ENCODE measurements around the gene SLC6A19. TPM values are rescaled to one million over a fixed set of nuclear protein-coding genes. Genes with fewer than 3 reads are reported as not detected.

The SLC6A19 gene
- total RNA-seq, 1 experiment from 2014 or later: 0.04 TPM

DNA sequence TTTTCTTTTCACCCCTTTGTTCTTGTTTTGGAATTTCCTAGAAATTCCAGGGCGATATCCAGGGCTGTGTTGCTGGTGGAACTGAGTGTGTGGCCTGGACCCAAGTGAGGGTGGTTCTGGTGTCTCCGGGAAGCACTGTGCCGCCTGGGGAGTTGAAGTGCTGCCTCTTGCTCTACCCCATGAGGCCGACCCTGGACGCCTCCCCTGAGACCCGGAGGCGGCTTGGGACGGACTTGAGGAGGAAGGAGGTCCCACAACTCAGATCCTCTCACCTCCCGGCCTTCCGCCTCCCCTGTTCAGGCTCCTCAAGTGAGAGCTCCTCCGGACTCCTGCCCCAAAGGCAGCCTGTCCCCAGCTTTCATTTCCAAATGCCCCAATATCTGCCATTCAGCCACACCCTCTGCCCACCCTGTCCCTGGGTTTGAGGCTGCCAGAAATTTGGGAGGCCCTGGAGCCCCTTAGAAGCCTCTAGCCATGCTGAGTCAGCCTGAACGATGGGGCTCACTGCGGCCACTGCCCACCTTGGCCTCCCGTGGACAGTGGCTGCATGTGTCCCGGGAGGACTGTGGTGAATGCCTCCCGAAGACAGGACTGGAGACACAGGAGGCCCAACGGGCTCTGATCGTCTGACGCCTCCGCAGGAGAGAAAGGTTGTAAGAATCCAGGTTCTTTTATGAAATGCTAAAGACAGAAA lies 42.6 kb upstream of the SLC6A19 start:
- TF ChIP-seq GTF2I (CRISPR knock-in tag; conservative IDR thresholded peaks at IDR 0.05) (no peak), SMAD4 (CRISPR knock-in tag; IDR thresholded peaks at IDR 0.05) (no peak), SP1 (CRISPR knock-in tag; conservative IDR thresholded peaks at IDR 0.05) (no peak), SOX15 (CRISPR knock-in tag; IDR thresholded peaks at IDR 0.05) (no peak), JAZF1 (CRISPR knock-in tag; IDR thresholded peaks at IDR 0.05) (no peak), GABPB1 (CRISPR knock-in tag; IDR thresholded peaks at IDR 0.05) (no peak), MXD4 (CRISPR knock-in tag; IDR thresholded peaks at IDR 0.05; ENCODE audit: borderline replicate concordance) (no peak), ELF4 (CRISPR knock-in tag; IDR thresholded peaks at IDR 0.05; ENCODE audit: low read depth) (no peak)
- TF ChIP-seq, protein P1, sequence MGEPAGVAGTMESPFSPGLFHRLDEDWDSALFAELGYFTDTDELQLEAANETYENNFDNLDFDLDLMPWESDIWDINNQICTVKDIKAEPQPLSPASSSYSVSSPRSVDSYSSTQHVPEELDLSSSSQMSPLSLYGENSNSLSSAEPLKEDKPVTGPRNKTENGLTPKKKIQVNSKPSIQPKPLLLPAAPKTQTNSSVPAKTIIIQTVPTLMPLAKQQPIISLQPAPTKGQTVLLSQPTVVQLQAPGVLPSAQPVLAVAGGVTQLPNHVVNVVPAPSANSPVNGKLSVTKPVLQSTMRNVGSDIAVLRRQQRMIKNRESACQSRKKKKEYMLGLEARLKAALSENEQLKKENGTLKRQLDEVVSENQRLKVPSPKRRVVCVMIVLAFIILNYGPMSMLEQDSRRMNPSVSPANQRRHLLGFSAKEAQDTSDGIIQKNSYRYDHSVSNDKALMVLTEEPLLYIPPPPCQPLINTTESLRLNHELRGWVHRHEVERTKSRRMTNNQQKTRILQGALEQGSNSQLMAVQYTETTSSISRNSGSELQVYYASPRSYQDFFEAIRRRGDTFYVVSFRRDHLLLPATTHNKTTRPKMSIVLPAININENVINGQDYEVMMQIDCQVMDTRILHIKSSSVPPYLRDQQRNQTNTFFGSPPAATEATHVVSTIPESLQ (CRISPR knock-in tag; IDR thresholded peaks at IDR 0.05): no peak
- TF ChIP-seq, protein P2, sequence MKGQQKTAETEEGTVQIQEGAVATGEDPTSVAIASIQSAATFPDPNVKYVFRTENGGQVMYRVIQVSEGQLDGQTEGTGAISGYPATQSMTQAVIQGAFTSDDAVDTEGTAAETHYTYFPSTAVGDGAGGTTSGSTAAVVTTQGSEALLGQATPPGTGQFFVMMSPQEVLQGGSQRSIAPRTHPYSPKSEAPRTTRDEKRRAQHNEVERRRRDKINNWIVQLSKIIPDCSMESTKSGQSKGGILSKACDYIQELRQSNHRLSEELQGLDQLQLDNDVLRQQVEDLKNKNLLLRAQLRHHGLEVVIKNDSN (CRISPR knock-in tag; IDR thresholded peaks at IDR 0.05): no peak
- TF ChIP-seq, protein P3, sequence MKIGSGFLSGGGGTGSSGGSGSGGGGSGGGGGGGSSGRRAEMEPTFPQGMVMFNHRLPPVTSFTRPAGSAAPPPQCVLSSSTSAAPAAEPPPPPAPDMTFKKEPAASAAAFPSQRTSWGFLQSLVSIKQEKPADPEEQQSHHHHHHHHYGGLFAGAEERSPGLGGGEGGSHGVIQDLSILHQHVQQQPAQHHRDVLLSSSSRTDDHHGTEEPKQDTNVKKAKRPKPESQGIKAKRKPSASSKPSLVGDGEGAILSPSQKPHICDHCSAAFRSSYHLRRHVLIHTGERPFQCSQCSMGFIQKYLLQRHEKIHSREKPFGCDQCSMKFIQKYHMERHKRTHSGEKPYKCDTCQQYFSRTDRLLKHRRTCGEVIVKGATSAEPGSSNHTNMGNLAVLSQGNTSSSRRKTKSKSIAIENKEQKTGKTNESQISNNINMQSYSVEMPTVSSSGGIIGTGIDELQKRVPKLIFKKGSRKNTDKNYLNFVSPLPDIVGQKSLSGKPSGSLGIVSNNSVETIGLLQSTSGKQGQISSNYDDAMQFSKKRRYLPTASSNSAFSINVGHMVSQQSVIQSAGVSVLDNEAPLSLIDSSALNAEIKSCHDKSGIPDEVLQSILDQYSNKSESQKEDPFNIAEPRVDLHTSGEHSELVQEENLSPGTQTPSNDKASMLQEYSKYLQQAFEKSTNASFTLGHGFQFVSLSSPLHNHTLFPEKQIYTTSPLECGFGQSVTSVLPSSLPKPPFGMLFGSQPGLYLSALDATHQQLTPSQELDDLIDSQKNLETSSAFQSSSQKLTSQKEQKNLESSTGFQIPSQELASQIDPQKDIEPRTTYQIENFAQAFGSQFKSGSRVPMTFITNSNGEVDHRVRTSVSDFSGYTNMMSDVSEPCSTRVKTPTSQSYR (CRISPR knock-in tag; IDR thresholded peaks at IDR 0.05): no peak
- TF ChIP-seq, protein P4, sequence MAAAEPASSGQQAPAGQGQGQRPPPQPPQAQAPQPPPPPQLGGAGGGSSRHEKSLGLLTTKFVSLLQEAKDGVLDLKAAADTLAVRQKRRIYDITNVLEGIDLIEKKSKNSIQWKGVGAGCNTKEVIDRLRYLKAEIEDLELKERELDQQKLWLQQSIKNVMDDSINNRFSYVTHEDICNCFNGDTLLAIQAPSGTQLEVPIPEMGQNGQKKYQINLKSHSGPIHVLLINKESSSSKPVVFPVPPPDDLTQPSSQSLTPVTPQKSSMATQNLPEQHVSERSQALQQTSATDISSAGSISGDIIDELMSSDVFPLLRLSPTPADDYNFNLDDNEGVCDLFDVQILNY (CRISPR knock-in tag; IDR thresholded peaks at IDR 0.05): no peak
- TF ChIP-seq, protein P5, sequence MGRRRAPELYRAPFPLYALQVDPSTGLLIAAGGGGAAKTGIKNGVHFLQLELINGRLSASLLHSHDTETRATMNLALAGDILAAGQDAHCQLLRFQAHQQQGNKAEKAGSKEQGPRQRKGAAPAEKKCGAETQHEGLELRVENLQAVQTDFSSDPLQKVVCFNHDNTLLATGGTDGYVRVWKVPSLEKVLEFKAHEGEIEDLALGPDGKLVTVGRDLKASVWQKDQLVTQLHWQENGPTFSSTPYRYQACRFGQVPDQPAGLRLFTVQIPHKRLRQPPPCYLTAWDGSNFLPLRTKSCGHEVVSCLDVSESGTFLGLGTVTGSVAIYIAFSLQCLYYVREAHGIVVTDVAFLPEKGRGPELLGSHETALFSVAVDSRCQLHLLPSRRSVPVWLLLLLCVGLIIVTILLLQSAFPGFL (CRISPR knock-in tag; IDR thresholded peaks at IDR 0.05; ENCODE audit: borderline replicate concordance): no peak
- TF ChIP-seq, protein P6, sequence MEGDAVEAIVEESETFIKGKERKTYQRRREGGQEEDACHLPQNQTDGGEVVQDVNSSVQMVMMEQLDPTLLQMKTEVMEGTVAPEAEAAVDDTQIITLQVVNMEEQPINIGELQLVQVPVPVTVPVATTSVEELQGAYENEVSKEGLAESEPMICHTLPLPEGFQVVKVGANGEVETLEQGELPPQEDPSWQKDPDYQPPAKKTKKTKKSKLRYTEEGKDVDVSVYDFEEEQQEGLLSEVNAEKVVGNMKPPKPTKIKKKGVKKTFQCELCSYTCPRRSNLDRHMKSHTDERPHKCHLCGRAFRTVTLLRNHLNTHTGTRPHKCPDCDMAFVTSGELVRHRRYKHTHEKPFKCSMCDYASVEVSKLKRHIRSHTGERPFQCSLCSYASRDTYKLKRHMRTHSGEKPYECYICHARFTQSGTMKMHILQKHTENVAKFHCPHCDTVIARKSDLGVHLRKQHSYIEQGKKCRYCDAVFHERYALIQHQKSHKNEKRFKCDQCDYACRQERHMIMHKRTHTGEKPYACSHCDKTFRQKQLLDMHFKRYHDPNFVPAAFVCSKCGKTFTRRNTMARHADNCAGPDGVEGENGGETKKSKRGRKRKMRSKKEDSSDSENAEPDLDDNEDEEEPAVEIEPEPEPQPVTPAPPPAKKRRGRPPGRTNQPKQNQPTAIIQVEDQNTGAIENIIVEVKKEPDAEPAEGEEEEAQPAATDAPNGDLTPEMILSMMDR (IDR thresholded peaks at IDR 0.05): no peak
- TF ChIP-seq, protein P7, sequence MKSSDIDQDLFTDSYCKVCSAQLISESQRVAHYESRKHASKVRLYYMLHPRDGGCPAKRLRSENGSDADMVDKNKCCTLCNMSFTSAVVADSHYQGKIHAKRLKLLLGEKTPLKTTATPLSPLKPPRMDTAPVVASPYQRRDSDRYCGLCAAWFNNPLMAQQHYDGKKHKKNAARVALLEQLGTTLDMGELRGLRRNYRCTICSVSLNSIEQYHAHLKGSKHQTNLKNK (CRISPR knock-in tag; IDR thresholded peaks at IDR 0.05): no peak
- H3K4me3 Mint-ChIP-seq: no peak overlapping the region
- H3K27ac Mint-ChIP-seq: no peak overlapping the region
- DNase-seq (ENCODE audit: low spot score) (no peak), ATAC-seq (no peak)
- CTCF ChIA-PET: no interaction called here
- POLR2A ChIA-PET: no interaction called here
- 0 out of 2 replicates have a peak, but pooled peaks cover 4% of the 10 kb centered on the region for H3K36me3 Mint-ChIP-seq
- H3K27me3 Mint-ChIP-seq (ENCODE audit: low read depth): peaks cover 40% of the 10 kb centered on the region
- H3K9me3 Mint-ChIP-seq: peaks cover 10% of the 10 kb centered on the region
- H3K4me1 Mint-ChIP-seq: no peaks in the 10 kb centered on the region

DNA sequence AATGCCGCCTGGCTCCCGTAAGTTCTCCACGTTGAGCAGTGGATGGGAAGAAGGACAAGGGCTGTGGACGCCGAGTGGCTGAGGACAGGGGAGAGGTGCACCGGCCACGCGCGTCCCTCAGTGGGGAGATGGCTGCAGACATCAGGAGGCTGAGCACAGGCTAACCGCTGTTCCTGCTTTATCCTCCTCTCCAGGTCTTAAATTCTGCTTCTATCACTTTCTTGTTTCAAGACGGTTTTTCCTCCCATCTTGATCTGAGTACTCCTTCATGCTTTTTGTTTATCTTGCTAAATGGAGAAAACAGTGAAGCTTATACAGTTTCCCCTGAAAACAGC lies 42.1 kb upstream of the SLC6A19 start:
- 0 out of 2 replicates have a peak, but pooled peaks cover 4% of the 10 kb centered on the region for H3K36me3 Mint-ChIP-seq
- H3K27me3 Mint-ChIP-seq (ENCODE audit: low read depth): peaks cover 35% of the 10 kb centered on the region
- H3K27ac Mint-ChIP-seq: no peak overlapping the region
- H3K4me1 Mint-ChIP-seq: no peaks in the 10 kb centered on the region
- ChIA-PET CTCF (no interaction called here), POLR2A (no interaction called here)
- H3K4me3 Mint-ChIP-seq: no peak overlapping the region
- peaks cover 10% of the 10 kb centered on the region for H3K9me3 Mint-ChIP-seq
- no peak for ATAC-seq
- no peak for DNase-seq (ENCODE audit: low spot score)
- TF ChIP-seq TEAD1 (CRISPR knock-in tag; IDR thresholded peaks at IDR 0.05): no peak
- no peak for TF ChIP-seq ZNF263 (CRISPR knock-in tag; IDR thresholded peaks at IDR 0.05; ENCODE audit: low read depth)
- no peak for TF ChIP-seq IRF2 (CRISPR knock-in tag; IDR thresholded peaks at IDR 0.05; ENCODE audit: borderline replicate concordance, low read depth)
- no peak for TF ChIP-seq EMX1 (CRISPR knock-in tag; IDR thresholded peaks at IDR 0.05)
- TF ChIP-seq, protein P8, sequence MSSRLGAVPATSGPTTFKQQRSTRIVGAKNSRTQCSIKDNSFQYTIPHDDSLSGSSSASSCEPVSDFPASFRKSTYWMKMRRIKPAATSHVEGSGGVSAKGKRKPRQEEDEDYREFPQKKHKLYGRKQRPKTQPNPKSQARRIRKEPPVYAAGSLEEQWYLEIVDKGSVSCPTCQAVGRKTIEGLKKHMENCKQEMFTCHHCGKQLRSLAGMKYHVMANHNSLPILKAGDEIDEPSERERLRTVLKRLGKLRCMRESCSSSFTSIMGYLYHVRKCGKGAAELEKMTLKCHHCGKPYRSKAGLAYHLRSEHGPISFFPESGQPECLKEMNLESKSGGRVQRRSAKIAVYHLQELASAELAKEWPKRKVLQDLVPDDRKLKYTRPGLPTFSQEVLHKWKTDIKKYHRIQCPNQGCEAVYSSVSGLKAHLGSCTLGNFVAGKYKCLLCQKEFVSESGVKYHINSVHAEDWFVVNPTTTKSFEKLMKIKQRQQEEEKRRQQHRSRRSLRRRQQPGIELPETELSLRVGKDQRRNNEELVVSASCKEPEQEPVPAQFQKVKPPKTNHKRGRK (CRISPR knock-in tag; IDR thresholded peaks at IDR 0.05; ENCODE audit: borderline replicate concordance): no peak
- TF ChIP-seq, protein P9, sequence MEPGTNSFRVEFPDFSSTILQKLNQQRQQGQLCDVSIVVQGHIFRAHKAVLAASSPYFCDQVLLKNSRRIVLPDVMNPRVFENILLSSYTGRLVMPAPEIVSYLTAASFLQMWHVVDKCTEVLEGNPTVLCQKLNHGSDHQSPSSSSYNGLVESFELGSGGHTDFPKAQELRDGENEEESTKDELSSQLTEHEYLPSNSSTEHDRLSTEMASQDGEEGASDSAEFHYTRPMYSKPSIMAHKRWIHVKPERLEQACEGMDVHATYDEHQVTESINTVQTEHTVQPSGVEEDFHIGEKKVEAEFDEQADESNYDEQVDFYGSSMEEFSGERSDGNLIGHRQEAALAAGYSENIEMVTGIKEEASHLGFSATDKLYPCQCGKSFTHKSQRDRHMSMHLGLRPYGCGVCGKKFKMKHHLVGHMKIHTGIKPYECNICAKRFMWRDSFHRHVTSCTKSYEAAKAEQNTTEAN (CRISPR knock-in tag; IDR thresholded peaks at IDR 0.05): no peak
- no peak for TF ChIP-seq NR2C2 (CRISPR knock-in tag; IDR thresholded peaks at IDR 0.05)
- TF ChIP-seq TP53 (CRISPR knock-in tag; IDR thresholded peaks at IDR 0.05): no peak
